HG03442 (cell line): ENCODE results near the gene EIF1B.

Source experiments
- ATAC-seq: cut with Tn5 transposase; IDR thresholded peaks from one replicate; pipeline ENCODE4 v1.9.1; 2021; ENCODE audit warnings: mild to moderate bottlenecking, moderate library complexity; ENCODE audit not compliant: unreplicated experiment

The EIF1B gene

GRCh38 chr3:40308725-40309417 lies 636 bp upstream of the EIF1B start:
- ATAC-seq = no peak

GRCh38 chr3:40309925-40310695 lies 603 bp downstream of the EIF1B start:
- peak; percentile 19 for ATAC-seq

- ATAC-seq = no peak
These were observed 1.2 kb downstream of the EIF1B start for GRCh38 chr3:40310705-40311104.

GRCh38 chr3:40312661-40313226 lies 3.2 kb downstream of the EIF1B start:
- no peak for ATAC-seq

GRCh38 chr3:40313975-40314860 lies 4.7 kb downstream of the EIF1B start:
- no peak for ATAC-seq

GRCh38 chr3:40317061-40317855 lies 7.8 kb downstream of the EIF1B start:
- ATAC-seq = peak; percentile 68

- ATAC-seq = no peak
These were observed 12.3 kb downstream of the EIF1B start for GRCh38 chr3:40321818-40322217.

- ATAC-seq = no peak
These were observed 14.4 kb downstream of the EIF1B start for GRCh38 chr3:40323946-40324345.

GRCh38 chr3:40324621-40325020 lies 15.1 kb downstream of the EIF1B start:
- no peak for ATAC-seq

GRCh38 chr3:40325465-40325864 lies 16.0 kb downstream of the EIF1B start:
- no peak for ATAC-seq

- ATAC-seq = no peak
These were observed 18.9 kb downstream of the EIF1B start for GRCh38 chr3:40328374-40328773.

- no peak for ATAC-seq
These were observed 19.6 kb downstream of the EIF1B start for GRCh38 chr3:40329071-40329470.

- ATAC-seq = no peak
These were observed 23.2 kb downstream of the EIF1B start for GRCh38 chr3:40332684-40333083.

GRCh38 chr3:40333416-40333815 lies 23.9 kb downstream of the EIF1B start:
- ATAC-seq = no peak

- no peak for ATAC-seq
These were observed 24.3 kb downstream of the EIF1B start for GRCh38 chr3:40333852-40334251.

GRCh38 chr3:40336101-40336500 lies 26.6 kb downstream of the EIF1B start:
- no peak for ATAC-seq

GRCh38 chr3:40336511-40337135 lies 27.1 kb downstream of the EIF1B start:
- ATAC-seq = peak; percentile 19

- ATAC-seq = peak; percentile 79
These were observed 27.9 kb downstream of the EIF1B start for GRCh38 chr3:40337136-40338108.

- ATAC-seq = no peak
These were observed 30.4 kb downstream of the EIF1B start for GRCh38 chr3:40339871-40340270.
